Endothelial cell of umbilical vein (primary cell): ENCODE measurements around the gene MALRD1. TPM values are rescaled to one million over a fixed set of nuclear protein-coding genes. Genes with fewer than 3 reads are reported as not detected.

Source experiments
- BruUV-seq: library from RNA; stranded (reverse); fragments of 400-500 nt; replicated peaks from 2 replicates; lab custom pipeline; 2021; lab: Mats Ljungman, UMichigan
- CTCF ChIA-PET: fragments of 300-600, 350-600 bp; sonication (Branson Sonifier 250); formaldehyde crosslinking; loops from one replicate; lab custom pipeline; 2021; ENCODE audit warnings: antibody characterized with exemption, inconsistent platforms; lab: Charles Lee
- POLR2A ChIA-PET: fragments of 300-600, 350-600 bp; sonication (Branson Sonifier 250); formaldehyde crosslinking; loops from one replicate; lab custom pipeline; 2021; ENCODE audit warnings: antibody characterized with exemption, inconsistent platforms; lab: Charles Lee
- DNase-seq: peaks from one replicate; pipeline ENCODE4 v3.0.0-alpha.2; 2011; ENCODE audit warnings: low read depth, low spot score
- FAIRE-seq: peaks from 2 replicates; lab custom pipeline; 2011; peaks lifted over from hg19 to GRCh38; lab: Jason Lieb, UNC
- H2AFZ ChIP-seq: 2 replicates; pipeline ENCODE4 v1.6.0; 2012; ENCODE audit warnings: low read depth, low read length, control low read depth, inconsistent platforms
- H3K27ac ChIP-seq: 2 replicates; pipeline ENCODE4 v1.5.1; 2011; ENCODE audit warnings: low read depth, mild to moderate bottlenecking, control low read depth, low read length, moderate library complexity; ENCODE audit not compliant: insufficient read depth
- H3K27me3 ChIP-seq, 2 experiments: 2 replicates each; pipeline versions ENCODE4 v1.6.0 to v1.6.1; 2011; ENCODE audit warnings: low read length in 2 of 2, mixed read lengths in 1 of 2; ENCODE audit not compliant: control insufficient read depth in 2 of 2, insufficient read depth in 2 of 2
- H3K36me3 ChIP-seq, 2 experiments: 2 replicates in 1 of 2; 3 replicates in 1 of 2; pipeline ENCODE4 v1.5.1; 2011; ENCODE audit warnings: low read length in 2 of 2, mild to moderate bottlenecking in 1 of 2, moderate library complexity in 1 of 2; ENCODE audit not compliant: control insufficient read depth in 2 of 2, insufficient read depth in 2 of 2; ENCODE audit errors: extremely low read depth in 1 of 2
- H3K4me1 ChIP-seq: 3 replicates; pipeline ENCODE4 v1.5.1; 2011; ENCODE audit warnings: mild to moderate bottlenecking, low read length; ENCODE audit not compliant: control insufficient read depth, insufficient read depth; ENCODE audit errors: extremely low read depth
- H3K4me2 ChIP-seq: 2 replicates; pipeline ENCODE4 v1.6.1; 2011; ENCODE audit warnings: low read length, control low read depth, mixed read lengths; ENCODE audit not compliant: insufficient read depth
- H3K4me3 ChIP-seq, 3 experiments: fragments of 200-600 bp in 1 of 3; sonication (generic), shearing (Covaris generic) in 1 of 3; replicated peaks in 1 of 3; 2 replicates each; pipeline ENCODE4 v1.5.1; 2011 to 2016; ENCODE audit warnings: control low read depth in 3 of 3, low read length in 3 of 3, mild to moderate bottlenecking in 2 of 3, inconsistent platforms in 1 of 3, low read depth in 1 of 3, moderate library complexity in 1 of 3; ENCODE audit not compliant: insufficient read depth in 1 of 3
- H3K79me2 ChIP-seq: 2 replicates; pipeline ENCODE4 v1.6.0; 2012; ENCODE audit warnings: low read length, inconsistent platforms; ENCODE audit not compliant: control insufficient read depth, insufficient read depth
- H3K9ac ChIP-seq: replicated peaks from 2 replicates; pipeline ENCODE3; 2011; ENCODE audit warnings: low read length, control low read depth; ENCODE audit not compliant: insufficient read depth; ENCODE audit errors: extremely low read depth
- H3K9me1 ChIP-seq: replicated peaks from 3 replicates; pipeline ENCODE4 v1.6.0; 2011; ENCODE audit warnings: mild to moderate bottlenecking, low read length; ENCODE audit not compliant: control insufficient read depth, insufficient read depth; ENCODE audit errors: extremely low read depth
- H3K9me3 ChIP-seq: replicated peaks from 2 replicates; pipeline ENCODE4 v1.5.1; 2012; ENCODE audit warnings: low read length, inconsistent platforms; ENCODE audit not compliant: control insufficient read depth, insufficient read depth
- H4K20me1 ChIP-seq: replicated peaks from 2 replicates; pipeline ENCODE3; 2011; ENCODE audit warnings: mild to moderate bottlenecking, low read length; ENCODE audit not compliant: control insufficient read depth, insufficient read depth; ENCODE audit errors: extremely low read depth
- EZH2 ChIP-seq: IDR thresholded peaks from 2 replicates; pipeline ENCODE4 v1.6.1; 2012; ENCODE audit warnings: borderline replicate concordance, low read depth, mild to moderate bottlenecking, moderate library complexity, low read length, inconsistent platforms; ENCODE audit not compliant: severe bottlenecking
- FOS ChIP-seq: IDR thresholded peaks from 2 replicates; pipeline ENCODE4 v1.6.1; 2011; ENCODE audit warnings: mild to moderate bottlenecking, low read length, moderate library complexity, borderline replicate concordance; ENCODE audit not compliant: insufficient read depth
- GATA2 ChIP-seq: IDR thresholded peaks from 2 replicates; pipeline ENCODE4 v1.7.0; 2011; ENCODE audit warnings: low read depth, mild to moderate bottlenecking, moderate library complexity, mixed read lengths, low read length; ENCODE audit not compliant: insufficient read length, insufficient read depth
- JUN ChIP-seq: IDR thresholded peaks from 2 replicates; pipeline ENCODE4 v1.6.1; 2011; ENCODE audit warnings: borderline replicate concordance, low read depth; ENCODE audit not compliant: insufficient read length, insufficient read depth
- MAX ChIP-seq: IDR thresholded peaks from 2 replicates; pipeline ENCODE4 v1.6.1; 2011; ENCODE audit not compliant: insufficient read depth, insufficient read length
- MYC ChIP-seq: IDR thresholded peaks from one replicate; pipeline ENCODE4 v1.6.1; 2011; ENCODE audit warnings: mild to moderate bottlenecking, low read depth, low read length
- POLR2A ChIP-seq: IDR thresholded peaks from 2 replicates; pipeline ENCODE4 v1.6.1; 2012; ENCODE audit warnings: low read depth, mild to moderate bottlenecking, control low read depth, low read length
- POLR2AphosphoS5 ChIP-seq: IDR thresholded peaks from 2 replicates; pipeline ENCODE4 v1.6.1; 2012; ENCODE audit warnings: low read depth, mild to moderate bottlenecking, control low read depth, low read length, moderate library complexity; ENCODE audit not compliant: insufficient read depth
- dilution Hi-C: fragments of 300-500 bp; cut with MboI; formaldehyde crosslinking; loops from one replicate; pipeline ENCODE4 v1.15.0; 2019; ENCODE audit warnings: low sequenced_read_pairs; ENCODE audit not compliant: extremely low pct_ligation_motif_present
- intact Hi-C: fragments of 100-400 bp; cut with micrococcal nuclease; formaldehyde crosslinking; loops from one replicate; pipeline ENCODE4 v1.10.0; 2022
- polyA plus RNA-seq, 4 experiments: library from polyadenylated mRNA; depleted of rRNA in 3 of 4; stranded (reverse) in 3 of 4; unstranded in 1 of 4; fragments of >200 nt; gene quantifications; 2 replicates each; pipeline versions ENCODE4 v1.2.1 to v1.2.3, GENCODE V29; 2011 to 2012; ENCODE audit warnings: missing spikeins in 1 of 4
- total RNA-seq: library from RNA; stranded (reverse); gene quantifications from 2 replicates; pipeline ENCODE4 v1.2.3, GENCODE V29; 2021
- TF ChIP-seq, protein P1 (sequence below), 2 donors: IDR thresholded peaks; 1 replicate in 1 of 2; 2 replicates in 1 of 2; pipeline ENCODE4 v1.5.1; 2011; ENCODE audit warnings: low read length in 2 of 2, mild to moderate bottlenecking in 2 of 2, moderate library complexity in 2 of 2, control low read depth in 1 of 2, inconsistent platforms in 1 of 2, low read depth in 1 of 2; ENCODE audit not compliant: insufficient read depth in 1 of 2; ENCODE audit errors: extremely low read depth in 1 of 2

Gene MALRD1
- total and polyA plus RNA-seq, 2 donors (not counting 3 experiments of a cell fraction or from before 2014, with no cell fraction given) = not detected

GRCh38 chr10:19658622-19659233 lies 610.1 kb downstream of the MALRD1 start:
- FAIRE-seq (no peak), DNase-seq (no peak)
- H3K79me2 ChIP-seq = no peaks in the 10 kb centered on the region
- no TSS peak for BruUV-seq
- H2AFZ ChIP-seq = no peak overlapping the region
- no peak overlapping the region for H3K4me3 ChIP-seq
- ChIA-PET POLR2A (no interaction called here), CTCF (no interaction called here)
- no peaks in the 10 kb centered on the region for H3K9me1 ChIP-seq
- no peak overlapping the region for H3K9ac ChIP-seq
- dilution Hi-C loops (no loop called here), intact Hi-C loops (no loop called here)
- H3K4me2 ChIP-seq = no peak overlapping the region
- H3K9me3 ChIP-seq = no peaks in the 10 kb centered on the region
- H3K27me3 ChIP-seq = no peaks in the 10 kb centered on the region
- H3K36me3 ChIP-seq = no peaks in the 10 kb centered on the region
- no peak overlapping the region for H3K27ac ChIP-seq
- H4K20me1 ChIP-seq = no peaks in the 10 kb centered on the region
- H3K4me1 ChIP-seq = no peaks in the 10 kb centered on the region
- TF ChIP-seq POLR2A = no peak
- TF ChIP-seq POLR2AphosphoS5 = no peak
- TF ChIP-seq JUN = no peak
- TF ChIP-seq GATA2 = no peak
- no peak for TF ChIP-seq MAX
- TF ChIP-seq MYC = no peak

GRCh38 chr10:19659920-19660655 lies 611.5 kb downstream of the MALRD1 start:
- Histone ChIP-seq H3K4me1 (no peaks in the 10 kb centered on the region), H3K4me2 (no peak overlapping the region), H3K27ac (no peak overlapping the region), H4K20me1 (no peaks in the 10 kb centered on the region), H3K79me2 (no peaks in the 10 kb centered on the region), H3K9me1 (no peaks in the 10 kb centered on the region), H2AFZ (no peak overlapping the region), H3K4me3 (no peak overlapping the region), H3K9ac (no peak overlapping the region), H3K27me3 (no peaks in the 10 kb centered on the region), H3K36me3 (no peaks in the 10 kb centered on the region), H3K9me3 (no peaks in the 10 kb centered on the region)
- intact Hi-C loops (no loop called here), dilution Hi-C loops (no loop called here)
- TF ChIP-seq, protein P1, sequence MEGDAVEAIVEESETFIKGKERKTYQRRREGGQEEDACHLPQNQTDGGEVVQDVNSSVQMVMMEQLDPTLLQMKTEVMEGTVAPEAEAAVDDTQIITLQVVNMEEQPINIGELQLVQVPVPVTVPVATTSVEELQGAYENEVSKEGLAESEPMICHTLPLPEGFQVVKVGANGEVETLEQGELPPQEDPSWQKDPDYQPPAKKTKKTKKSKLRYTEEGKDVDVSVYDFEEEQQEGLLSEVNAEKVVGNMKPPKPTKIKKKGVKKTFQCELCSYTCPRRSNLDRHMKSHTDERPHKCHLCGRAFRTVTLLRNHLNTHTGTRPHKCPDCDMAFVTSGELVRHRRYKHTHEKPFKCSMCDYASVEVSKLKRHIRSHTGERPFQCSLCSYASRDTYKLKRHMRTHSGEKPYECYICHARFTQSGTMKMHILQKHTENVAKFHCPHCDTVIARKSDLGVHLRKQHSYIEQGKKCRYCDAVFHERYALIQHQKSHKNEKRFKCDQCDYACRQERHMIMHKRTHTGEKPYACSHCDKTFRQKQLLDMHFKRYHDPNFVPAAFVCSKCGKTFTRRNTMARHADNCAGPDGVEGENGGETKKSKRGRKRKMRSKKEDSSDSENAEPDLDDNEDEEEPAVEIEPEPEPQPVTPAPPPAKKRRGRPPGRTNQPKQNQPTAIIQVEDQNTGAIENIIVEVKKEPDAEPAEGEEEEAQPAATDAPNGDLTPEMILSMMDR (IDR thresholded peaks at IDR 0.05; ENCODE audit: extremely low read depth in 1 of 2, insufficient read depth in 1 of 2, low read depth in 1 of 2, low read length in 2 of 2) = no peak
- TF ChIP-seq MYC (no peak), FOS (no peak), MAX (no peak), POLR2AphosphoS5 (no peak), JUN (no peak), EZH2 (no peak), POLR2A (no peak), GATA2 (no peak)
- no peak for DNase-seq
- no TSS peak for BruUV-seq
- POLR2A ChIA-PET = no interaction called here
- FAIRE-seq = no peak
- CTCF ChIA-PET = no interaction called here
